Measurements from ENCODE around the gene FRMPD3.

FRMPD3 gene

DNA sequence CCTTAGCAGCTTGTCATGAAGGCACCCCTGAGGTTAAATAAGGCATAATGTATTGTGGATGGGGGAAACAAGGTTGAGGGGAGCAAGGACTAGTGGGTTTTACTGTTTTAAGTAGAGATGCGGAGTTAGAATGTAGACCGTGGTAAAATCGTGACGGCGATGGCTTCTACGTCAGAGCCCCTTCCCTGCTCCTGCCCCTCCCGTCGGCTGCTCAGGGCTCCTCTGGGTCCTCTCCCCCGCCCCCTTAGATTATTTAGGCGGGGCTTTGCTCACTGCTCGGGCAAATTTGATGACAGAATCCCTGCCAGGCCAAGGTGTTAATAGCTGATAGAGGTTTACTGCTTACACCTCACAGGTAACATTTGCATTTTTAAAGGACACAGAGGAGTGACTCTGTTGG is 2.3 kb downstream of the FRMPD3 start:
- in situ Hi-C loops (cut with HindIII; ENCODE audit: low sequenced_read_pairs), result no loop called here
- DNase-seq (ENCODE audit: low read depth, low spot score), result no peak

DNA sequence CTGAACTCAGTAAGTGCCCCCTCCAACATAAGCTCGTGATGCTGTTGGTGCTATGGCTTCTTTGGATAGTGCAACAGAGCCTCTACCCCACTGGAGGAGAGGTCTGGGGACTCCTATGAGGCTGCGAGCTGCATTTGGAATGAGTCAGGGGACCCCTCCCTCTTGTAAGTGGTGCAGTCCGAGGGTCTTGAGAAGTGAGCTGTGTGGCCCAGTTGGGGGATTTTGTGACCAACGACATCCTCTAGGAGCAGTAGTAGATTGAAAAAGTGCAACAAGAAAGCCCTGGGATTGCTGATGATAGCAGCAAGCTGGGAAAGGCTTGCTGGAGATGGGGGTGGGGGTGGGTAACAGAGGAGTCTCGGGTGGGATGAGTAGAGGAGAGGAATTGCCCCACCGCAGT is 3.1 kb downstream of the FRMPD3 start:
- TF ChIP-seq, protein P1, sequence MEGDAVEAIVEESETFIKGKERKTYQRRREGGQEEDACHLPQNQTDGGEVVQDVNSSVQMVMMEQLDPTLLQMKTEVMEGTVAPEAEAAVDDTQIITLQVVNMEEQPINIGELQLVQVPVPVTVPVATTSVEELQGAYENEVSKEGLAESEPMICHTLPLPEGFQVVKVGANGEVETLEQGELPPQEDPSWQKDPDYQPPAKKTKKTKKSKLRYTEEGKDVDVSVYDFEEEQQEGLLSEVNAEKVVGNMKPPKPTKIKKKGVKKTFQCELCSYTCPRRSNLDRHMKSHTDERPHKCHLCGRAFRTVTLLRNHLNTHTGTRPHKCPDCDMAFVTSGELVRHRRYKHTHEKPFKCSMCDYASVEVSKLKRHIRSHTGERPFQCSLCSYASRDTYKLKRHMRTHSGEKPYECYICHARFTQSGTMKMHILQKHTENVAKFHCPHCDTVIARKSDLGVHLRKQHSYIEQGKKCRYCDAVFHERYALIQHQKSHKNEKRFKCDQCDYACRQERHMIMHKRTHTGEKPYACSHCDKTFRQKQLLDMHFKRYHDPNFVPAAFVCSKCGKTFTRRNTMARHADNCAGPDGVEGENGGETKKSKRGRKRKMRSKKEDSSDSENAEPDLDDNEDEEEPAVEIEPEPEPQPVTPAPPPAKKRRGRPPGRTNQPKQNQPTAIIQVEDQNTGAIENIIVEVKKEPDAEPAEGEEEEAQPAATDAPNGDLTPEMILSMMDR (IDR thresholded peaks at IDR 0.05; ENCODE audit: low read depth, low read length), result no peak
- DNase-seq (ENCODE audit: low read depth, low spot score), result no peak
- in situ Hi-C loops (cut with HindIII; ENCODE audit: low sequenced_read_pairs), result no loop called here
- H3K4me3 ChIP-seq (ENCODE audit: low read depth, low read length), result no peak overlapping the region

More for the DNA sequence above, 2.3 kb downstream of the FRMPD3 start:
- H3K4me3 ChIP-seq (ENCODE audit: low read depth, low read length), result no peak overlapping the region
- TF ChIP-seq, protein P1 (IDR thresholded peaks at IDR 0.05; ENCODE audit: low read depth, low read length), result no peak

DNA sequence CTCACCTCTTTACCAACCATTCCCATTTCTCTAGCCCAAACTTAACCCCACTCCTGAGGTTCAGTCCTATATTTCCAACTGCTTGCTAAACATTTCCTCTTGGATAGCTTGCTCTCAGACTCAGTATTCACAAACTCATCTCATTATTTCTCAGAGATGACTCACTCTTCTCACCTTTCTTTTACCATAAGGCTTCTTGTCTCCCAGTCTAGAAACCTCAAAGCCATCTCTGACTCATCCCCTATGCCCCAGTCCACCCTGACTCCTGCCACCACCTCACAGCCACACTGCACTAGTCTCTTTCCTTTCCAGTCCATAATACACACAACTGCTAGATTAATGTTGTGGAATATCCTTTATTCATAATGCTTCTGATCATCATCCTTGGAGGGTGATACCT is 4.8 kb downstream of the FRMPD3 start:
- peak; percentile 17 for DNase-seq (ENCODE audit: low read depth, low spot score)
- TF ChIP-seq, protein P1 (IDR thresholded peaks at IDR 0.05; ENCODE audit: low read depth, low read length), result no peak
- in situ Hi-C loops (cut with HindIII; ENCODE audit: low sequenced_read_pairs), result no loop called here
- H3K4me3 ChIP-seq (ENCODE audit: low read depth, low read length), result no peak overlapping the region

DNA sequence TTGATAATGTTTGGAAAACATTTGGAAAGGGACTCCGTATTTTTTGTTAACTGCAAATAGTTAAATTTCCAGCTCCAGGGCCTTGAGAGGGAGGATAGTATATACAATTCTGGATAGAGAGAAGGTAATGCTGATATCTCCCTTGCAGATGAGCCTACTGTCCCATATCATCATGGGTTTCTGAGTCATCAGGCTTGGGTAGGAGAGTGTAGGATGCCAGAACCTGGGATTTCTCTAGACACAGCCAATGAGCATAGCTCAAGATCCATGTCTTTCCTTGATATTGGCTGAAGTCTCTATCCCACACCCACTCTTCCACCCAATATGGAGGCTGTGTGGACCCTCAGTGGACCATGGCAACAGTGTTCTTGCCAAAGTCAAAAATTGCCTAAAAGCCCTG is 7.8 kb downstream of the FRMPD3 start:
- in situ Hi-C loops (cut with HindIII; ENCODE audit: low sequenced_read_pairs), result no loop called here

DNA sequence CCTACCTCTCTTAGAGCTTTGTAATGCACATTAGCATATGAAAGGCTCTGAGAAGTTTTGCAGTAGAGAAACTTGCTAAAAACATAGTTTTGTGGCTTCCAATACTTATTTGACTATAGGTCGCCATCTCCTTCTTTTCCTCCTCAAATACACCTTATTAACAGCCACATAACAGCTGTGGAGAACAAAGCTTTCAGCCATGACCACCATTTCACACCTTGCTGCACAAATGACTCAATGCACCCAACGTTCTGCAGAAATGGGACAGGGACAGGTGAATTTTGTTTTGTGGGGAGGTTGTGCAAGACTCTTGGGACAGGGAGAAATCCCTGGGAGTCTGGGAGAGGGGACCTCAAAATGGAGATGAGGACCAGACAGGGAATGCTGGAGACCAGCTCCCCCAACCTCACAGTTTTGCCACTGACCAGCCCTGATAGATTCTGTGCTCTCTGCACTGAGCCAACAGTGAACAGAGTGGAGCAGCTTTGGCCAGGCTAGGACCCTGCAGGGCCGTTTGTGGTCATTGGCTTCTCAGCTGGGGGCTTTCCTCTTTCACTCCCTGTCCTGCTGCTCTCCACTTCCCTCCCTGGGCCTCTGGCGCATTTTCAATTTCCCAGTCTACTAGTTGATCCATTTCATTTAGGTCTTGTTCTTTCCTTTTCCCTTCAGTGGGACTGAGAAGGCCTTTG is 16.6 kb downstream of the FRMPD3 start:
- in situ Hi-C loops (cut with HindIII; ENCODE audit: low sequenced_read_pairs), result no loop called here
- no peak for DNase-seq (ENCODE audit: low read depth, low spot score)
- H3K4me3 ChIP-seq (ENCODE audit: low read depth, low read length), result no peak overlapping the region
- TF ChIP-seq, protein P1 (IDR thresholded peaks at IDR 0.05; ENCODE audit: low read depth, low read length), result no peak

More for the DNA sequence above, 7.8 kb downstream of the FRMPD3 start:
- no peak overlapping the region for H3K4me3 ChIP-seq (ENCODE audit: low read depth, low read length)
- DNase-seq (ENCODE audit: low read depth, low spot score), result no peak
- TF ChIP-seq, protein P1 (IDR thresholded peaks at IDR 0.05; ENCODE audit: low read depth, low read length), result no peak

DNA sequence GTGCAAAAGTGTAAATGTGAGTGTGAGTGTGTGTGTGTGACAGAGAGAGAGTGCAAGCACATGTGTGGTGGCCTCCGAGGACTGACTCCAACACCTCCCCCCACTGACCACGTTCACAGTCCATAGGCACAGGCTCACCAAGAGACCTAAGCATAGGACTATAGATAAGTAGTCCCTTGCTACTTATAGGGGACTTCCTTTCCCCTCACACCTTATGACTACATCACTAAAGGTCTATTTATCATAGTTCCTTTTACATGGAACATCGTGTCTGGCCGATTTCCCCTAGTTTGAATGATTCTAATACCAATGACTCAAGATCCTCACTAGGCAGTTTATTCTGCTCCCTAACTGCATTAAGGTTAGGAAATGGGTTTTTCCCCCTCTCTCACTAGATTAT is 17.8 kb downstream of the FRMPD3 start:
- in situ Hi-C loops (cut with HindIII; ENCODE audit: low sequenced_read_pairs), result no loop called here
- no peak for DNase-seq (ENCODE audit: low read depth, low spot score)
- no peak overlapping the region for H3K4me3 ChIP-seq (ENCODE audit: low read depth, low read length)
- TF ChIP-seq, protein P1 (IDR thresholded peaks at IDR 0.05; ENCODE audit: low read depth, low read length), result no peak
